Naive thymus-derived CD8-positive, alpha-beta T cell (primary cell): ENCODE data around the gene FOXC2. TPM values are rescaled to one million over a fixed set of nuclear protein-coding genes. Genes with fewer than 3 reads are reported as not detected.

Source experiments
- ATAC-seq, 2 donors: fragments of 150-1000 bp; cut with Tn5 transposase in 1 of 2; sonication (Bioruptor Pico), chemical (Tn5 transposase) in 1 of 2; 1 replicate in 1 of 2; 2 replicates in 1 of 2; pipeline ENCODE4 v1.10.0; 2021; ENCODE audit warnings: mild to moderate bottlenecking in 2 of 2, moderate library complexity in 2 of 2
- POLR2A ChIA-PET: fragments of 350-600 bp; sonication (Branson Sonifier 250); formaldehyde crosslinking; loops from one replicate; lab custom pipeline; 2021; ENCODE audit warnings: antibody characterized with exemption; lab: Charles Lee
- DNase-seq, 10 donors: peaks; one replicate each; pipeline versions ENCODE4 v3.0.0 to v3.0.0-alpha.2; 2020 to 2022
- H3K27ac Mint-ChIP-seq, 10 donors: one replicate each; pipeline ENCODE4 v1.8.0; 2020 to 2022; ENCODE audit warnings: mild to moderate bottlenecking in 10 of 10, mixed read lengths in 10 of 10, moderate library complexity in 4 of 10, inconsistent platforms in 1 of 10
- H3K27me3 Mint-ChIP-seq, 5 donors: one replicate each; pipeline ENCODE4 v1.8.0; 2021 to 2022; ENCODE audit warnings: mixed read lengths in 5 of 5
- H3K36me3 Mint-ChIP-seq, 3 donors: one replicate each; pipeline ENCODE4 v1.8.0; 2020 to 2022; ENCODE audit warnings: mixed read lengths in 3 of 3, mild to moderate bottlenecking in 2 of 3, inconsistent platforms in 1 of 3
- H3K4me1 Mint-ChIP-seq, 4 donors: one replicate each; pipeline ENCODE4 v1.8.0; 2021 to 2022; ENCODE audit warnings: mixed read lengths in 4 of 4
- H3K4me3 Mint-ChIP-seq, 10 donors: one replicate each; pipeline ENCODE4 v1.8.0; 2020 to 2022; ENCODE audit warnings: mild to moderate bottlenecking in 10 of 10, mixed read lengths in 10 of 10, moderate library complexity in 6 of 10, inconsistent platforms in 1 of 10
- H3K9me3 Mint-ChIP-seq, 9 donors: one replicate each; pipeline ENCODE4 v1.8.0; 2020 to 2022; ENCODE audit warnings: mixed read lengths in 9 of 9, mild to moderate bottlenecking in 3 of 9, inconsistent platforms in 1 of 9, moderate library complexity in 1 of 9
- polyA plus RNA-seq, 3 donors: library from polyadenylated mRNA; unstranded; fragments of 300-500 nt; fragmentation: Illumina TruSeq; gene quantifications; one replicate each; pipeline ENCODE4 v1.2.3, GENCODE V29; 2021
- total RNA-seq, 8 experiments: library from RNA in 2 of 8; stranded (reverse) in 2 of 8; gene quantifications; one replicate each; pipeline ENCODE4 v1.2.3 and lab custom pipeline; 2021 to 2026

The FOXC2 gene
- total and polyA plus RNA-seq, 5 experiments from 2014 or later = not detected

DNA sequence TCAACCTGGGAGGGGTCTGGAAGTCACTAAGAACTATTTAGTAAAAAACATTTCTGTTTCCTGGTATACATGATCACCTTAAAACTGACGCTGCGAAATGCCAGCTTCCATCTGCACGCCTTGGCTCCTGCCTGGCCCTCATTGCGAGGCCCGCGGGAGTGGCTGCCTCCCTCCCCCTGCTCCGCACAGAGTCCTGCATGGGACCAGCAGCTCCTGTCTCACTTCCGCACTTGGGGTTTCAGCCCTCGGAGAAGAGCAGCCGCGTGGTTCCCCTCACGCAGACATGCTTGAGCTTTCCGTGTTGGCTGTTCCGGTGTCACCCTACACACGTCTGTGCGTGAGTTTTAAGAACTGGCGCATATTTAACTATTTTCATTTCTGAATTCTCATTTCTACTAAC is 30.0 kb upstream of the FOXC2 start:
- no peaks in the 10 kb centered on the region for H3K4me1 Mint-ChIP-seq

DNA sequence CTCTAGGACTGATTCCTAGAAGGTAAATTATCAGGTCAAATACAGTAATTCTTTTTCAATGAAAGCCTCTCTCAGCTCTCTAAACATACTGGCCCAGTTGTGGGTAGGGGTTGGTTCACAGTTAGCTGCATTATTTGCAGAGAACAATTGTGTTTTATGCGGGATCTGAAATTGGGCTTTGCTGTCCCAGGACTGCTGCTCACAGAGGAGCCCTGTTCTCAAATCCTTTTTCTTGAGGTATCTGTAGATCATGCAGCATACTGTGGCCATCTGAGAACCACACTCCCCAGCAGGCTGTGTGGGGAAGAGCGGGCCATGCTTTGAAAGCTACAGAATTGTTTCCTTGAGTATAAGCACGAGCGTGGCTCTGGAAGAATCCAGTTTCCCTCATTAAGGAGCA is 29.1 kb upstream of the FOXC2 start:
- Mint-ChIP-seq H3K9me3 (no peaks in the 10 kb centered on the region), H3K27ac (no peak overlapping the region), H3K36me3 (peaks cover 0 to 67% (median 20%) of the 10 kb centered on the region in 3 donors), H3K27me3 (no peaks in the 10 kb centered on the region), H3K4me1 (no peaks in the 10 kb centered on the region), H3K4me3 (no peak overlapping the region)
- POLR2A ChIA-PET = no interaction called here
- no peak for DNase-seq
- ATAC-seq = no peak

More for the DNA sequence above, 30.0 kb upstream of the FOXC2 start:
- Mint-ChIP-seq H3K27me3 (no peaks in the 10 kb centered on the region), H3K36me3 (peaks cover 0 to 58% (median 16%) of the 10 kb centered on the region in 3 donors), H3K27ac (no peak overlapping the region), H3K9me3 (no peaks in the 10 kb centered on the region), H3K4me3 (no peak overlapping the region)
- POLR2A ChIA-PET = no interaction called here
- ATAC-seq (no peak), DNase-seq (no peak)

DNA sequence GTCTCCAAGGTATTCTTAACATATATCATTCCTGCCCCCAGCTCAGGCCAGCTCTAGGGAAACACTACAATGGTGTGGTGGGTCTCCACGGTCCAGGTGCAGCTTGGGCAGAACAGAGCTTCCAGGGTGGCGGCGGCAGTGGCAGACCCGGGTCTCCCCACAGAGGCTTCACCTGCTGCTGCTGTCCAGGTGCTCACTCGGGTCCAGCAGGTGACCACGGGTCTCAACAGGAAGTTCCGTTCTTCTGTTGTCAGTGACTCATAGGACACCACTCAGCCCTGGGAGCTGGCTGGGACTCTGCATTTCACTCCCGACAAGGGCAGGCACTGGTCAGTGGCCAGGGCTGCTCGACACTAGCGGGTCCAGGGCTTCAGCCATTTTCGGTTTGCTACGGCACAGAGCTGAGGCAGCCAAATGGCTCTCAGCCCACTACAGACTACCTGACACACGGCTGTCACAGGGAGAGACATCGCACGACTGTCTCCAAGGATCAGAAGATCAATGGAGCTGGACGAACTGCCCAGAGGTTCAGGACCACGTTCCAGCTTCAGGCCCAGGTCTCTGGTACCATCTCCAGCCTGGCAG is 28.3 kb upstream of the FOXC2 start:
- ATAC-seq (no peak), DNase-seq (no peak)
- Mint-ChIP-seq H3K4me1 (peaks cover 0 to 4% (median 1%) of the 10 kb centered on the region in 4 donors), H3K36me3 (peaks cover 0 to 72% (median 24%) of the 10 kb centered on the region in 3 donors), H3K27ac (no peak overlapping the region), H3K9me3 (no peaks in the 10 kb centered on the region), H3K27me3 (no peaks in the 10 kb centered on the region), H3K4me3 (no peak overlapping the region)
- POLR2A ChIA-PET = no interaction called here

DNA sequence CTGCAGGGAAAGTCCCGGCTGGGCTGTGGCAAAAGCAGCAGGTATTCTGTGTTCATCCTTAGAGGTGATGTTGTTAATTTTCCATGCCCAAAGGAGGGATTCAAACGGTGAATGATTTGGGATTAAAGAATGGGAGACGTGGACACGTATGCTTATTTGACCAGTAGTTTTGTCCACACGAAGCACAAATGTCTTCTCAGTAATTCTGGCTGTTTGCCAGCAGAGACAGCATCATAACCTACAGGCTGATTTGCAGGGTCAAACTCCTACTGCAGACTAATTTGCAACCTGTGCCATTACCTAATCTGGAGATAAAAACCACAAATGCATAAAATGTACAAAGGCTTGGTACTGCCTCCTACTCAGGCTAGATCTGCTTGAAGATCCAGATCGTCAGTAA is 25.7 kb upstream of the FOXC2 start:
- POLR2A ChIA-PET = no interaction called here
- no peak for DNase-seq
- no peak overlapping the region for H3K4me3 Mint-ChIP-seq
- H3K27ac Mint-ChIP-seq = no peak overlapping the region
- H3K4me1 Mint-ChIP-seq = peaks cover 0 to 5% (median 2%) of the 10 kb centered on the region in 4 donors
- H3K9me3 Mint-ChIP-seq = no peaks in the 10 kb centered on the region
- peaks cover 0 to 86% (median 34%) of the 10 kb centered on the region in 3 donors for H3K36me3 Mint-ChIP-seq
- H3K27me3 Mint-ChIP-seq = no peaks in the 10 kb centered on the region
- ATAC-seq = no peak

DNA sequence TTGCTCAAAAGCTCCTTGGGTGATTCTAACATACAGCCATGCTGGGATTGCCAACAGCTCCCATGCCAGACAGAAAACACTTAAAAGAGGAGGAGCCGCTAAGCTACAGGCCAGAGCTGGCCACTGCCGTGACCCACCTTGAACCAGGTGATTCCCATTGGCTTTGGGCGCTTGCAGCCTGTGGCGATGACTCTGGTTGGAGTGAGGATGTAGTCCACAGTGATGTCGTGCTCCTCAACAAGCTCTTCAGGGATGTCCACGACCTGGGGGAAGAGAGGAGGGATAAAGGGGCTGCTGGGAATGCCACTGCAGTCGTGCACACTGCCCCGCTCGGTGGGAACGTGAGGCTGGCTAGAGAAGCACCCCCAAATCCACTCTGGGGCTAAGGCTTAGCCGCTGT is 25.1 kb upstream of the FOXC2 start:
- peaks cover 0 to 5% (median 2%) of the 10 kb centered on the region in 4 donors for H3K4me1 Mint-ChIP-seq
- peaks cover 0 to 86% (median 38%) of the 10 kb centered on the region in 3 donors for H3K36me3 Mint-ChIP-seq
- H3K4me3 Mint-ChIP-seq = no peak overlapping the region
- DNase-seq (no peak), ATAC-seq (no peak)
- H3K27me3 Mint-ChIP-seq = no peaks in the 10 kb centered on the region
- POLR2A ChIA-PET = no interaction called here
- H3K9me3 Mint-ChIP-seq = no peaks in the 10 kb centered on the region
- no peak overlapping the region for H3K27ac Mint-ChIP-seq

DNA sequence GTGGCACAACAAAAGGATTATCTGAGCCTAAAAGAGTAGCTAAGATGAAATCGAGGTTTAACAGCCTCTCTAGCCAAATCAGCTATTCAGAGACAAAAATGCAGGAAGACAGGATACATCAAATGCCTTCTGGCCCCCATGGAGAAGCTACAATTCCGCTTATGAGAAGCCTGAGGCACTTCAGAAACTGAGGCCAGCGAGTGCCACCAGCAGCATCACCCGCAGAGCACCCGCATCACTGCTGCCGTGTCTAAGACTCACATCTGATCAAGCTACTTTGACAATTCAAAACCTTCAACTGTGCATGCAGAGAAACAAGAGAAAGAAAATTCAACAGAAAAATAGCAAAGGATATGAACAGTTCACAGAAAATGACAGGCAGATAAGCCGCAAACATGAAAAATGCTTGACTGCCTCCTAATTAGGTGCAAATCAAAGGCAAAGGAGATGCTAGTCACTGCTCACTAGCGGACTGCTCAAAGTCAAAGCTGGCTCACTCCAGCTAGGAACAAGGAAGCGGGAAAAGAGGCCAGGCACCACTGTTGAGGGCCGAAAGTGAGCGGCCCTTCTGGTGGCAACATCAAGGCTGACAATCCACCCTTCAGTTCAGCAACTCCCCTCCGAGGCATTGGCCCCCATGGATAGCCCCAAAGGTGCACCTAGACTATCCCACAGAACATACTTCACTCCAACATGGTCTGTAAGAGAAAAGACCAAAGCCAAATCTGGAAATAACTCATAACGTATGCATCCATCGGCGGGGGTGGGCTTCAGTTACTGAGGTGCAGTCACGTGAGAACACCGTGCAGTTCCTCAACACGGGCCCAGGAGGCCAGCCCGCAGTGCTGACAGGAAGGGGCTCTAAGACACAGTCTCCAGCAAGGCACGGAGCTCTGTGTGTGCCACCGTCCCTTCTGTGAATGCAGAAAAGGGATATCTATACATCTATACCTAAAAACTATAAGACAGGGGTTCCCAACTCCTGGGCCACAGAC is 23.6 kb upstream of the FOXC2 start:
- peaks cover 0 to 5% (median 2%) of the 10 kb centered on the region in 4 donors for H3K4me1 Mint-ChIP-seq
- H3K27me3 Mint-ChIP-seq = no peaks in the 10 kb centered on the region
- POLR2A ChIA-PET = no interaction called here
- no peaks in the 10 kb centered on the region for H3K9me3 Mint-ChIP-seq
- ATAC-seq (no peak), DNase-seq (no peak)
- no peak overlapping the region for H3K4me3 Mint-ChIP-seq
- no peak overlapping the region for H3K27ac Mint-ChIP-seq
- peaks cover 0 to 92% (median 35%) of the 10 kb centered on the region in 3 donors for H3K36me3 Mint-ChIP-seq

DNA sequence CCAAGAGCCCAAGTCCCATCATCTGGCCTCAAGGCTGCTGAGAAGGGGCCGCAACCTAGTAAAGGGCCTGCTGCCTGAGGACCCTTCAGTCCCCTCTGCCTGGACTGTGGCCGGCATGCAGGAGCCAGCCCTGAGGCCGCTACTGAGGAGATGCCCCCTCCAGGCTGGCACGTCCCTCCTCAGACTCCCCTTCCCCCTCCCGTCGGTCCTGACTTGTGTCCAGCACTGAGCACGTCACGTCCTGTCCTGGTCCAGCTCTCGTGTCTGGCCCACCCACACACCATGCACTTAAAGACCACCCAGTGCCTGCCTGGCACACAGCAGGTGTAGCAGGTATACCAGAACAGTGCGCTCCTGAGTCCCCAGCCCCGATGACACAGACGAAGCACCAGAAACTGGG is 21.1 kb upstream of the FOXC2 start:
- H3K4me1 Mint-ChIP-seq = peaks cover 0 to 5% (median 2%) of the 10 kb centered on the region in 4 donors
- peaks cover 0 to 74% (median 23%) of the 10 kb centered on the region in 3 donors for H3K36me3 Mint-ChIP-seq
- no peak for ATAC-seq
- POLR2A ChIA-PET = no interaction called here
- DNase-seq = no peak
- no peaks in the 10 kb centered on the region for H3K9me3 Mint-ChIP-seq
- no peaks in the 10 kb centered on the region for H3K27me3 Mint-ChIP-seq
- no peak overlapping the region for H3K27ac Mint-ChIP-seq
- no peak overlapping the region for H3K4me3 Mint-ChIP-seq

DNA sequence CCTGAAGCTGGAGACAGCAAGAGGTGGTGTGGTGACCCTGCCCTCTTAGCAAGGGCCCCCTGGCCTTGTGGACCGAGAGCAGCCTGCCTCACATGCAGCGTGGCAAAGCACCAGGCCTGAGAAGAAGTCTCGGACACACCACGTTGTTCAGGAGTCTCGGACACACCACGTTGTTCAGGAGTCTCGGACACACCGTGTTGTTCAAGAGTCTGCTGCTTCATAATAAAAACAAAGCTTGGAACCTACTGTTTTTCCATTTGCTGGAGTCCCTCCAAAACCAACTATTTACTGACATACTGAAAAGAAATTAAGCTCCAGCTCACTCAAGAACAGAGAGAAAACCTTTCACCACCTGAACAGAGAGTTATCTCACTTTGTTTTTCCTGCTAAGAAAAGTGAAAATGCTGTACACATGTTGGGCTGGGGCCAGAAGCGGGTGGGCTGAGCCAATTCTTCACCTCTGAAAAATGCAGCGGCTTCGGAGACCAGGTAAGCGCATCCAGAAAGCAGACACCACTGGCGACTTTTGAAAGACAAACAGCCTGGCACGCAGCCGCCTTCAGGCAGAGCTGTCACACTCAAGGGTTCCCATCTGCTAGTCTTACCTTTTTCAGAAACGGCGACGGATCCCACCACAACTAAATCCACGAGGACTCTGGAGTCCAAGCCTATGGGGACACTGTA is 20.5 kb upstream of the FOXC2 start:
- DNase-seq (no peak), ATAC-seq (no peak)
- Mint-ChIP-seq H3K4me1 (peaks cover 0 to 5% (median 2%) of the 10 kb centered on the region in 4 donors), H3K36me3 (peaks cover 0 to 72% (median 23%) of the 10 kb centered on the region in 3 donors), H3K27ac (no peak overlapping the region), H3K4me3 (no peak overlapping the region), H3K9me3 (no peaks in the 10 kb centered on the region), H3K27me3 (no peaks in the 10 kb centered on the region)
- POLR2A ChIA-PET = no interaction called here

DNA sequence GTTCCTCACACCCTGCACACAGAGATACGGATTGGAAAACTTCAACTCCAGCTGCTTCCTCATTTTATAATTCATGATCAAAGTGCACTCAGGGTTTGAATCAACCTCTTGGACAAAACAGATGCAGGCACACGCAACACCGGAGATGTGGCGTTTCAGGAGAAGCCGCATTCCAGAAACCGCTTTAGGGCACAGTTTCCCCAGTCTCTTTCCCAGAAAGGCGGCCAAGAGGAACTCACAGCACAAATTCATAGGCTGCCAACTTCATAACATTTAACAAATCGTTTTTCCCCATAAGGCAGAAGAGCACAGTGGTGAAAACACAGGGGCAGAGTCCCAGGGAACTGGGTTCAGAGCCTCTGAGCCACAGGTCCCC is 20.0 kb upstream of the FOXC2 start:
- no peak for DNase-seq
- Mint-ChIP-seq H3K4me3 (no peak overlapping the region), H3K9me3 (no peaks in the 10 kb centered on the region), H3K36me3 (peaks cover 0 to 72% (median 22%) of the 10 kb centered on the region in 3 donors), H3K27ac (no peak overlapping the region), H3K4me1 (peaks cover 0 to 5% (median 2%) of the 10 kb centered on the region in 4 donors), H3K27me3 (no peaks in the 10 kb centered on the region)
- POLR2A ChIA-PET = no interaction called here
- no peak for ATAC-seq

DNA sequence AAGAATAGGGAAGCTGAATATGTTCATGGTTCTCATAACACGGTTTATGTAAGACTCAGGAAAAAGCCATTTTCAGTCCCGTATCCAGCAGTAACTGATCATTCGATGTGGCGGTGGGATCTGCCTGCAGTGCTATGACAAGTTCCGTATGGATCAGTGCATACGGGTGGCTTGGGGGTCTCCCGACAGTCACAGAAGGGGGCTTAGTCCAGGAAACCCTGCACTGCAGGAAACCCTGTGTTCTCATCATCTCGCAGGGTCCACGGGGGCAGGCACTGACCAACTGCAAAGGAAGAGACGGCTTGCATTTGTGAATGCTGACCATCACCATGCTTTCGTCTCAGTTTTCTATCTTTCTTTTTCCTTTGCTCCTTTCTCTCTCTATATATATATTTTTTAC is 19.3 kb upstream of the FOXC2 start:
- POLR2A ChIA-PET = no interaction called here
- Mint-ChIP-seq H3K36me3 (peaks cover 0 to 67% (median 20%) of the 10 kb centered on the region in 3 donors), H3K4me3 (no peak overlapping the region), H3K4me1 (peaks cover 0 to 5% (median 2%) of the 10 kb centered on the region in 4 donors), H3K27ac (no peak overlapping the region), H3K27me3 (no peaks in the 10 kb centered on the region), H3K9me3 (no peaks in the 10 kb centered on the region)
- ATAC-seq (no peak), DNase-seq (no peak)

DNA sequence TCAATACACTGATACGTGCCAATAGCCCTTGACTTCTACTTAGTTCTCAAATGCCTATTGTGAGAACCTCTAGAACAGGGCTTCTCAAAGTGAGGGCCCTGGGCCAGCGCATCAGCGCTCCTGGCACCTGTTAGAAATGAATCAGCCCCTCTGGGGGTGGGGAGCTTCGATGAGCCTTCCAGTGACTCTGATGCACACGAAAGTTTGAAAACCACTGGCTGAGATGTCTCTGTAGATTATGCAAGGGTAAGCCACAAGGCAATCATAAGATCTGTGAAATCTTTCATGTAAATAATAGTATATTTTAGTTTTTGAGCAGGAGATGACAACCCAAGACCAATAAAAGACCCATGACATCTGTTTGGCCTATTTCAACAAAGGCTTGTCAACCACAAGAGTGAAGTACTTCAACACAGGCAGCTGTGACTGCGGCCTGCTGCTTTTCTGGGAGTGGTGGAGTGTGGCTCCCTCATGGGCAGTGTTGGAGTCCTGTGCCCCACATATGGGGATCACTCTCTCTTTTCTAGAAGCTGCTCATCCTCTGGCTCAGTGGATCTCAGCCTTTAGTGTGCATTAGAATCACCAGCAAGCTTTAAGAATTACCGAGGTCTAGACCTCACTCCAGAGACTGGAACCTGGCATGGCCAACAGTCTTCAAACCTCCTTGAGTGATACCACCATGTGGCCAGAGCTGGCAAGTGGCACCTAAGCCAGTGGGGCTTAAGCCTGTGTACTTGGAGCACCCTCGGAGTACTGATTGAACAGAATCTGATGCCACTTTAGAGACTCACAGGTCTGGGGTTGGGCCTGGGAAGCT is 17.3 kb upstream of the FOXC2 start:
- POLR2A ChIA-PET = no interaction called here
- H3K27me3 Mint-ChIP-seq = no peaks in the 10 kb centered on the region
- H3K27ac Mint-ChIP-seq = no peak overlapping the region
- DNase-seq (no peak), ATAC-seq (no peak)
- peaks cover 1 to 18% (median 11%) of the 10 kb centered on the region in 4 donors for H3K4me1 Mint-ChIP-seq
- H3K4me3 Mint-ChIP-seq = no peak overlapping the region
- peaks cover 0 to 54% (median 9%) of the 10 kb centered on the region in 3 donors for H3K36me3 Mint-ChIP-seq
- no peaks in the 10 kb centered on the region for H3K9me3 Mint-ChIP-seq

DNA sequence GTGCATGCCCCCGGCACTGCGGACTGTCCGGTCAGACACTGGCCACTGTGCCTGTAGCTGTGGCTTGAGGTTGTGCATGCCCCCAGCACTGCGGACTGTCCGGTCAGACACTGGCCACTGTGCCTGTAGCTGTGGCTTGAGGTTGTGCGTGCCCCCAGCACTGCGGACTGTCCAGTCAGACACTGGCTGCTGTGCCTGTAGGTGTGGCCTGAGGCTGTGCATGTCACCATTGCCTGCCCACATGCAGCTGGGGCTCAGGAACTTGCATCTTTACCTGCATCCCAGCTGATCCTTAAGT is 16.8 kb upstream of the FOXC2 start:
- no peak for ATAC-seq
- Mint-ChIP-seq H3K9me3 (no peaks in the 10 kb centered on the region), H3K27ac (no peak overlapping the region), H3K4me3 (no peak overlapping the region), H3K27me3 (no peaks in the 10 kb centered on the region), H3K36me3 (peaks cover 0 to 48% (median 6%) of the 10 kb centered on the region in 3 donors), H3K4me1 (peaks cover 1 to 24% (median 14%) of the 10 kb centered on the region in 4 donors)
- DNase-seq = no peak
- POLR2A ChIA-PET = no interaction called here
